Psoas muscle (tissue), 8 donors: ENCODE measurements around the gene B3GNT8. TPM values are rescaled to one million over a fixed set of nuclear protein-coding genes. Genes with fewer than 3 reads are reported as not detected.

Source experiments
- ATAC-seq, 4 donors: fragments of 200-7000 bp; cut with Tn5 transposase; one replicate each; pipeline ENCODE4 v1.9.1; 2020; ENCODE audit warnings: moderate library complexity in 3 of 4, mild to moderate bottlenecking in 2 of 4
- DNase-seq, 2 donors: peaks; one replicate each; pipeline ENCODE4 v3.0.0-alpha.2; 2020
- H3K27ac ChIP-seq: fragments of 200-600 bp; one replicate; pipeline ENCODE4 v1.8.0; 2022
- H3K27me3 ChIP-seq, 3 donors: fragments of 200-600 bp in 1 of 3; one replicate each; pipeline versions ENCODE4 v1.6.1 to v1.8.0; 2013 to 2022; ENCODE audit warnings: low read length in 2 of 3, mild to moderate bottlenecking in 2 of 3, moderate library complexity in 1 of 3; ENCODE audit not compliant: insufficient read depth in 3 of 3
- H3K36me3 ChIP-seq, 2 donors: fragments of 200-600 bp in 1 of 2; one replicate each; pipeline versions ENCODE4 v1.6.1 to v1.8.0; 2013 to 2022; ENCODE audit warnings: low read depth in 1 of 2, mild to moderate bottlenecking in 1 of 2, moderate library complexity in 1 of 2; ENCODE audit not compliant: insufficient read depth in 1 of 2
- H3K4me1 ChIP-seq: fragments of 200-600 bp; one replicate; pipeline ENCODE4 v1.8.0; 2022
- H3K4me3 ChIP-seq: fragments of 200-600 bp; one replicate; pipeline ENCODE4 v1.8.0; 2022; ENCODE audit warnings: mild to moderate bottlenecking
- H3K9me3 ChIP-seq: fragments of 200-600 bp; one replicate; pipeline ENCODE4 v1.8.0; 2022
- WGBS, 3 donors: extraction: QIAGEN DNeasy Blood & Tissue Kit; methylation state at CpG; one replicate each; pipeline versions ENCODE4 v1.1.6 to v1.1.7; 2013; 5-methylcytosine and 5-hydroxymethylcytosine counted together
- intact Hi-C, 2 donors: fragments of 100-400 bp; cut with DNase I; formaldehyde crosslinking; loops; one replicate each; pipeline versions ENCODE4 v1.11.0 to v1.14.2; 2022
- polyA plus RNA-seq, 3 donors: library from polyadenylated mRNA; stranded (reverse); fragments of 200-250 nt; gene quantifications; one replicate each; pipeline ENCODE4 v1.2.3, GENCODE V29; 2013
- total RNA-seq, 4 donors: library from RNA; stranded (reverse); fragmentation: NEBNext Ultra II Directional in 2 of 4; extraction: Animal tissue kit (Norgen Biotek cat#: 25700) in 2 of 4; gene quantifications; one replicate each; pipeline versions ENCODE4 v1.2.1 to v1.2.4, GENCODE V29; 2021 to 2023
- TF ChIP-seq, protein P1 (sequence below): fragments of 200-600 bp; IDR thresholded peaks from one replicate; pipeline ENCODE4 v1.8.0; 2022; ENCODE audit warnings: antibody characterized with exemption
- donor health status: healthy with polysubstance abuse.
- donor health status: DM: no; HTN: no; CAD: no; lungs with moderate emphysema.
- donor health status: Bipolar disorder and iron deficiency.
- donor health status: healthy.
- donor health status: DM: yes; HTN: yes; CAD: no.
- donor health status: DM: no; HTN: no; CAD: no.
- donor health status: DM: no; HTN: no; CAD: no.
- donor health status: DM: yes; HTN: yes; CAD: no.

Gene B3GNT8
- total and polyA plus RNA-seq, 7 donors, result 0.55 to 1.9 (median 0.96) TPM

DNA sequence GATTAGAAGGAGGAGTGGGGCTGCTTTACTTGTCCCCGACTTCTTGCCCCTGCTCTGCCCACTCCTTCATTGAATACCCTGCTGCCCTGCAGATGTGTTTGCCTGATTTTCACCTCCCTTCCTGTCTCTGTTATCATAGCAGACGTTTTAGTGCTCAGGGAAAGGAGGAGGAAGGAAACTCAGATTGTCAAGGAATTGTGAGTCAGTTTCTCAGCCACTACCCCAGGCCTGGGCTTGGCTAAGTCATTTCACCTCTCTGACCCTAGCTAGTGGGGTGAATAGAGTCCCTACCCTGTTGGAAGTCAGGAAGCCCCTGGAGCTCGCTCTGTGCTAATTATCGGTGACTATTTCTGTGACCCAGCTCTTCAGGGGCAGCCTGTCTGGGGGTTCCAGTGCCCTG lies 25.7 kb downstream of the B3GNT8 start:
- peaks cover 0 to 13% of the 10 kb centered on the region in 2 donors for H3K36me3 ChIP-seq
- H3K9me3 ChIP-seq, result no peaks in the 10 kb centered on the region
- peaks cover 22% of the 10 kb centered on the region for H3K4me1 ChIP-seq
- no peak for DNase-seq
- H3K27ac ChIP-seq, result no peak overlapping the region
- no peaks in the 10 kb centered on the region for H3K27me3 ChIP-seq
- intact Hi-C loops, result no loop called here
- no peak for ATAC-seq
- WGBS, 3 donors, result 54 to 70% (median 63%) methylated on average over 4 of the region's 4 CpGs
- TF ChIP-seq, protein P1, sequence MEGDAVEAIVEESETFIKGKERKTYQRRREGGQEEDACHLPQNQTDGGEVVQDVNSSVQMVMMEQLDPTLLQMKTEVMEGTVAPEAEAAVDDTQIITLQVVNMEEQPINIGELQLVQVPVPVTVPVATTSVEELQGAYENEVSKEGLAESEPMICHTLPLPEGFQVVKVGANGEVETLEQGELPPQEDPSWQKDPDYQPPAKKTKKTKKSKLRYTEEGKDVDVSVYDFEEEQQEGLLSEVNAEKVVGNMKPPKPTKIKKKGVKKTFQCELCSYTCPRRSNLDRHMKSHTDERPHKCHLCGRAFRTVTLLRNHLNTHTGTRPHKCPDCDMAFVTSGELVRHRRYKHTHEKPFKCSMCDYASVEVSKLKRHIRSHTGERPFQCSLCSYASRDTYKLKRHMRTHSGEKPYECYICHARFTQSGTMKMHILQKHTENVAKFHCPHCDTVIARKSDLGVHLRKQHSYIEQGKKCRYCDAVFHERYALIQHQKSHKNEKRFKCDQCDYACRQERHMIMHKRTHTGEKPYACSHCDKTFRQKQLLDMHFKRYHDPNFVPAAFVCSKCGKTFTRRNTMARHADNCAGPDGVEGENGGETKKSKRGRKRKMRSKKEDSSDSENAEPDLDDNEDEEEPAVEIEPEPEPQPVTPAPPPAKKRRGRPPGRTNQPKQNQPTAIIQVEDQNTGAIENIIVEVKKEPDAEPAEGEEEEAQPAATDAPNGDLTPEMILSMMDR, result no peak
- H3K4me3 ChIP-seq, result no peak overlapping the region

DNA sequence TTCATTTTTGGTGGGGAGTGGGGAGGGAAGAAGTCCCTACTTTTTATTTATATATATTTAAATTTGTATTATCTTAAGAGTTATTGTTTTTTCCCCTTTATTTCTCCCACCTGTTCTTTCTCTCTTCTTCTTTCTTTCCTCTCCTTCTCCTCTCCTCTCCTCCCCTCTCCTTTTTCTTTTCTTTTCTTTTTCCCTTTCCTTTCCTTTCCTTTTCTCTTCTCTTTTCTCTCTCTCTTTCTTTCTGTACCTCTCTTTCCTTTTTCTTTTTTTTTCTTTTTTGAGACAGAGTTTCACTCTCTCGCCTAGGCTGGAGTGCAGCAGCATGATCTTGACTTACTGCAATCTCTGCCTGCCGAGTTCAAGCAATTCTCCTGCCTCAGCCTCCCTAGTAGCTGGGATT lies 27.6 kb downstream of the B3GNT8 start:
- no peak overlapping the region for H3K27ac ChIP-seq
- no peaks in the 10 kb centered on the region for H3K27me3 ChIP-seq
- 80 to 92% (median 88%) methylated on average over 2 of the region's 2 CpGs for WGBS, 3 donors
- peaks cover 22% of the 10 kb centered on the region for H3K4me1 ChIP-seq
- H3K9me3 ChIP-seq, result no peaks in the 10 kb centered on the region
- ATAC-seq (no peak), DNase-seq (no peak)
- TF ChIP-seq, protein P1, result no peak
- peaks cover 0 to 3% of the 10 kb centered on the region in 2 donors for H3K36me3 ChIP-seq
- intact Hi-C loops, result loop anchor here in 1 of 2 donors (5.0 kb wide), 1 partner anchor 38 kb away; the partner anchor contains the start of gene DMAC2
- H3K4me3 ChIP-seq, result no peak overlapping the region

GRCh38 chr19:41399091-41399490 lies 28.1 kb downstream of the B3GNT8 start:
- 68 to 82% (median 74%) methylated on average over 3 of the region's 3 CpGs for WGBS, 3 donors
- Histone ChIP-seq H3K27ac (no peak overlapping the region), H3K4me1 (peaks cover 22% of the 10 kb centered on the region), H3K9me3 (no peaks in the 10 kb centered on the region), H3K36me3 (peaks cover 0 to 3% of the 10 kb centered on the region in 2 donors), H3K4me3 (peak overlapping the region; percentile 89), H3K27me3 (no peaks in the 10 kb centered on the region)
- intact Hi-C loops, result loop anchor here in 1 of 2 donors (5.0 kb wide), 1 partner anchor 38 kb away; the partner anchor contains the start of gene DMAC2
- ATAC-seq, result no peak
- DNase-seq, result no peak
- TF ChIP-seq, protein P1, result no peak

- Histone ChIP-seq H3K4me3 (peak overlapping the region; percentile 89), H3K4me1 (peaks cover 18% of the 10 kb centered on the region), H3K27me3 (no peaks in the 10 kb centered on the region), H3K36me3 (peaks cover 0 to 3% of the 10 kb centered on the region in 2 donors), H3K9me3 (no peaks in the 10 kb centered on the region), H3K27ac (peak overlapping the region; percentile 93)
- DNase-seq (no peak), ATAC-seq (no peak)
- 32 to 46% (median 42%) methylated on average over 3 of the region's 3 CpGs for WGBS, 3 donors
- intact Hi-C loops, result loop anchor here in 1 of 2 donors (5.0 kb wide), 1 partner anchor 39 kb away; the partner anchor contains the start of gene DMAC2
- TF ChIP-seq, protein P1, result no peak
Observed at GRCh38 chr19:41398598-41398997, 28.6 kb downstream of the B3GNT8 start.

- Histone ChIP-seq H3K27ac (peak overlapping the region; percentile 93), H3K27me3 (no peaks in the 10 kb centered on the region), H3K9me3 (no peaks in the 10 kb centered on the region), H3K36me3 (peaks cover 0 to 7% of the 10 kb centered on the region in 2 donors), H3K4me3 (peak overlapping the region; percentile 89), H3K4me1 (peaks cover 13% of the 10 kb centered on the region)
- ATAC-seq (no peak), DNase-seq (no peak)
- TF ChIP-seq, protein P1, result no peak
- intact Hi-C loops, result loop anchor here in 1 of 2 donors (5.0 kb wide), 1 partner anchor 39 kb away; the partner anchor contains the start of gene DMAC2
- WGBS, 3 donors, result 0% methylated on average over 5 of the region's 5 CpGs
Observed at GRCh38 chr19:41398050-41398418, 29.1 kb downstream of the B3GNT8 start.
